ENCODE measurements around the gene FUT3.

The FUT3 gene

GRCh38 chr19:5801796-5802619, 49.2 kb downstream of the FUT3 start:
- DNase-seq (ENCODE audit: low spot score) = no peak

- no peak for DNase-seq (ENCODE audit: low spot score)
Measured at GRCh38 chr19:5800361-5801270, 50.6 kb downstream of the FUT3 start.

GRCh38 chr19:5799247-5800241, 51.7 kb downstream of the FUT3 start:
- no peak for DNase-seq (ENCODE audit: low spot score)

GRCh38 chr19:5798244-5798643, 53.0 kb downstream of the FUT3 start:
- DNase-seq (ENCODE audit: low spot score) = no peak

GRCh38 chr19:5795382-5795919, 55.8 kb downstream of the FUT3 start:
- no peak for DNase-seq (ENCODE audit: low spot score)

- DNase-seq (ENCODE audit: low spot score) = no peak
Measured at GRCh38 chr19:5793188-5793587, 58.1 kb downstream of the FUT3 start.

Data from hepatic stellate cell (primary cell).